GM21360 (cell line): ENCODE results near the gene HTRA3.

ENCODE experiments used
- ATAC-seq: cut with Tn5 transposase; IDR thresholded peaks from one replicate; pipeline ENCODE4 v1.9.1; 2021; ENCODE audit warnings: mild to moderate bottlenecking, moderate library complexity; ENCODE audit not compliant: unreplicated experiment

Gene HTRA3

DNA sequence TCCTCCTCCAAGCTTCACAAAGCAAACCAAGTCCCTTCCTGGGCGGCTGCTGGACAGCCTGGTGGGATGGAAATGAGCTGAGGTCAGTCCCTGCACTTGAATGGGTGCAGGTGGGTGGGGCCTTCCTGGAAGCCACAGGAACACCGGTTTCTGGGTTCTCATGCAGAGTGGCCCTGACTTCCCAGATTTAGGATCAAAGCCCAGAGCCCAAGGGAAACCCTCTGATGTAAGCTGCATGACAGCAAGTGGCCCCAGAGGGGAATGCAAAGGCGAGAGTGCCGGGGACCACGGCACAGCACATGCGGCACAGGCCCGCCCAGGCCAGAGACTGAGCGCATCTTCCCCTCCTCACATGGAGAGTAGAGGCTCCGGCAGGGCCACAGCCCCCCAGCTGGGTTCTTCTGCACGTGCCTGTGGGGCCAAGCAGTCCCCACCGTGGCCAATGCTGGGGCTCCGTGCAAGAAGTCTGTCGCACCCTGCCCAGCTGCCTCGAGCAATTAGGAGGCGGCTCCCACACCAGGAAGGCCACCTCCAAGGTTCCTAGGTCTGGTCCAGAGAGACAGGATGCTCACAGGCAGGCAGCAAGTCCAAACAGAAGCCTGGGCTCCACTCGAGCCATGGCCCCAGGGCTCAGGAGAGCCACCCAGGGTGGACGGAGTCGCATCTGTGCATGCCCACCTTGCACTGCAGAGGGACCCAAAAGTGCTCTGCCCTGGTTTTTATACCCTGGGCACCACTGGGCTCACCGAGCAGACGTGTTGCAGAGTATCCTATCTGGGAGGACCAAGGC lies 83.0 kb downstream of the HTRA3 start:
- ATAC-seq = no peak

DNA sequence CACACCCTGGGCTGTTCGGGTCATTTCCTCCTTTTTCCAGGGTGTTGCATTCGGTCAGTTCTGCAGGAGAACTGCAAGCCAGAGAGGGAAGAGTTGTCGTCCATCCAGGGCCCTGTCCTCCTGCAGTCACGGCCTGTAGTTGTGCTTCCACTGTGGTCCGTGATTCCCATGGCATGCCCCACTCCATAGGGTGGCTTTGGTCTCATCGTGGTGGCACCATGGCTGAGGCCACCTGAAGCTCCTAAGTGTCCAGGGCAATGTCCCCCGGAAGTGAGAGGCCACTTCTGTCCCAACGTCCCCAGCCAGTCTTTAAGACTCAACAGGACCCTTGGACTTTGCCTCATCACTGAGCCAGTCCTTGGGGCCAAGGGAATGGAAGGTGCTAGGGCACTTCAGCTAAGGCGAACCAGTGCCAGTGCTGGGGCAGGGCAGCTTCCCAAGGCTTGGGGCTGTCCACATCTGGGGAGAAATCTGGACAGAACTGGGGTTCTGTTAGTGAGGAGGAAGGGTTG lies 83.7 kb downstream of the HTRA3 start:
- ATAC-seq = no peak

DNA sequence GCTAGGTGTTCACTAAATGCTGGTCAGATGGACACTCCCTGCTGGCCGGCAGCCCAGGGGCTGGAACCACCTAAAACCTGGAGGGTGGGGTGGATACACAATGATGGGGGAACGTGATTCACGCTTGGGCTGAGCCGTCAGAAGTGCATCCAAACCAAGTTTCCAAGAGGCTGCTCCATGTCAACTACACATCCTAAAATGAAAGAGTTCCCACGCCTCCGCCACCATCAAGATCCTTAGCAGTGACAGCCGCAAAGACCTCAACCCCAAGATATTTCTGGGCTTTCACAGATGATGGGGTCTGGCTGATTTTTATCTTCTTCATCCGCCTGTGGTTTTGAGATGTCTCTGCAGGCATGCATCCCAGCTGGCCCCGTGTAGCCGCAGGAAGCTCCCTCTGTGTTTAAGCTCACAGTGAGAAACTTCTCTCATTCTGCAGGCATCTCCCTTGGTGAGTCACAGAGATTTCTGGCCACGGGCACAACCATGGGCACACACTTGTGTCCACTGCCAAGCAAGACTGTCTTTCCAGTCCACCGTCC lies 84.4 kb downstream of the HTRA3 start:
- no peak for ATAC-seq

DNA sequence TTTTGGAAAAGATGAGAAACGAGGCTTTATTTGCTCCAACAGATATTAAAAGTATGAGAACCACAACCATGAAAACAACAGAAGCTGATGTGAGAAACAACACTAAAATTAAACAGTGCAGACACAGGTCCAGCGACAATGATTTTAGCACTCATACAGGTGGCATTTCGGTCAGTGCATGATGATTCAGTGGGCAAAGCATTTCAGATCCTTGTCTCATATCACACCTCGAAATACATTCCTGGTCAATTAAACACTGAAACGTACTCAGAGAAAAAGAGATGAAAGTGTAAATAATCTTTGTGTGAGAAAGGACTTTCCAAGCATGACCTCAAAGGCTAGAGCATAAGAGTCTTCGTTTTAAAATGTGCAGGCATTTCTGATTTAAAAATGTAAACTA lies 85.8 kb downstream of the HTRA3 start:
- ATAC-seq = no peak

DNA sequence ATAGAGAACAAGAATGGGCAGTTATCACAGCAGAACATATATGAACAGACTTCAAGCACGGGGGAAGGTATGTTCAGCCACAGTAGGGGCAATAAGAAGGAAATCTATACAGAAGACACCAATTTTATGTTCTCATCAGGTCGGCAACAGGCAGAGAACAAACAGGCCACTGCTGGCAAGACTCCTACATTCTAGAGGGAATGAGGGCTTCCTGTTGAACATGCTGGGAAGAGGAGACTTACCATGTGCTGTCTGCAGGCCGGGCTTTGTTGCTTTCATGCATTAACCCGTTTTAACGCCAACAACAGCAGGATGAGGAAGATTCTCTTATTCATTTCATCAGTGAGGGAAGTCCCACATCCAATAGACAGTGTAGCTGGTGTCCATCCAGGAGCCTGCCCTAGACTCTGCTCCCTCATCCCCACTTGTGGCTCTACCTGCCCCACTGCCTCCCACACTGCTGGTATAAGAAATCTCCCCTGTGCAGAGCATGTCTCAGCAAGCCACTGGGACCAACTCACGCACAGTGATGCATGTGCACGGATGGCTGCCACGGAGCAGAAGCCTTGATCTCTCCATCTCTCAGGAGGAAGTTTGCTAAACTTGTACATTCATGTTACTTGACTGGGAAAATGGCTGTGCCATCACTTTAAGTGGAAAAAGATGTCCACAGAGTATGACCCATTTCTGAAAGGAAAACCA lies 86.5 kb downstream of the HTRA3 start:
- no peak for ATAC-seq
